SK-N-SH (cell line): ENCODE measurements around the gene BMX.

Source experiments
- CTCF ChIP-seq: fragments of 200-600 bp; sonication (generic); IDR thresholded peaks from 2 replicates; pipeline ENCODE4 v1.6.1; 2017; ENCODE audit warnings: antibody characterized with exemption, mild to moderate bottlenecking, moderate library complexity
- EZH2phosphoT487 ChIP-seq: fragments of 200-600 bp; sonication (generic); IDR thresholded peaks from 2 replicates; pipeline ENCODE4 v1.6.1; 2017; ENCODE audit warnings: low read depth, mixed run types, mild to moderate bottlenecking, antibody characterized with exemption, moderate library complexity, borderline replicate concordance
- MXI1 ChIP-seq: IDR thresholded peaks from 2 replicates; pipeline ENCODE4 v1.6.1; 2012; ENCODE audit warnings: mild to moderate bottlenecking, low read depth, low read length, improper control_type of control experiment
- NRF1 ChIP-seq: IDR thresholded peaks from 2 replicates; pipeline ENCODE4 v1.6.1; 2012; ENCODE audit warnings: low read depth, mild to moderate bottlenecking, low read length
- REST ChIP-seq: IDR thresholded peaks from 2 replicates; pipeline ENCODE4 v1.6.1; 2012; ENCODE audit warnings: mild to moderate bottlenecking, low read depth, low read length, moderate library complexity
- RFX5 ChIP-seq: IDR thresholded peaks from 2 replicates; pipeline ENCODE4 v1.6.1; 2012; ENCODE audit warnings: mild to moderate bottlenecking, improper control_type of control experiment, low read length

- no peak for TF ChIP-seq REST
- TF ChIP-seq MXI1: no peak
- no peak for TF ChIP-seq NRF1
- no peak for TF ChIP-seq RFX5
- no peak for TF ChIP-seq EZH2phosphoT487
- TF ChIP-seq CTCF: no peak
Observed at GRCh38 chrX:15547356-15547755, 46.7 kb downstream of the BMX start.
